ENCODE data around the gene FOXJ1. TPM values are rescaled to one million over a fixed set of nuclear protein-coding genes. Genes with fewer than 3 reads are reported as not detected.

The FOXJ1 gene
- total and polyA plus RNA-seq, 2 of the 8 experiments (the other 6 are each of a cell fraction or from before 2014, with no cell fraction given) = 4.7 to 5.4 TPM

- TF ChIP-seq CTCF (IDR thresholded peaks at IDR 0.05; ENCODE audit: control extremely low read depth in 1 of 3, insufficient read depth in 1 of 3, low read depth in 1 of 3, low read length in 3 of 3) (peak in 2 of 3 experiments; percentile 22 to 26; a peak in 2 of 4 replicates), SP1 (IDR thresholded peaks at IDR 0.05; ENCODE audit: low read depth, low read length) (peak; percentile 63), TBP (IDR thresholded peaks at IDR 0.05; ENCODE audit: low read depth, low read length) (no peak), CTBP2 (IDR thresholded peaks at IDR 0.05; ENCODE audit: borderline replicate concordance, insufficient read depth, insufficient read length, low read length) (peak; percentile 85), TEAD4 (IDR thresholded peaks at IDR 0.05; ENCODE audit: low read depth, low read length) (peak; percentile 85), HDAC6 (IDR thresholded peaks at IDR 0.05; ENCODE audit: low read depth, low read length) (no peak), BCL11A (IDR thresholded peaks at IDR 0.05; ENCODE audit: low read depth in 2 of 2, low read length in 2 of 2) (no peak), POLR2A (IDR thresholded peaks at IDR 0.05; ENCODE audit: control extremely low read depth in 1 of 2, low read depth in 2 of 2, low read length in 2 of 2) (peak in 1 of 2 experiments; percentile 15; a peak in 1 of 3 replicates), PHF8 (conservative IDR thresholded peaks at IDR 0.05; ENCODE audit: low read depth, low read length) (no peak), NANOG (IDR thresholded peaks at IDR 0.05; ENCODE audit: insufficient read depth, low read depth, low read length, poor library complexity, severe bottlenecking) (peak; percentile 46), POLR2AphosphoS5 (IDR thresholded peaks at IDR 0.05; ENCODE audit: low read depth, low read length) (0 out of 2 replicates have a peak, but pooled peaks have one; percentile 24), ASH2L (IDR thresholded peaks at IDR 0.05; ENCODE audit: low read length) (peak; percentile 67), SP4 (IDR thresholded peaks at IDR 0.05; ENCODE audit: low read length) (peak; percentile 23; the same call in 1 of the 2 replicates)
- TF ChIP-seq, protein P1, sequence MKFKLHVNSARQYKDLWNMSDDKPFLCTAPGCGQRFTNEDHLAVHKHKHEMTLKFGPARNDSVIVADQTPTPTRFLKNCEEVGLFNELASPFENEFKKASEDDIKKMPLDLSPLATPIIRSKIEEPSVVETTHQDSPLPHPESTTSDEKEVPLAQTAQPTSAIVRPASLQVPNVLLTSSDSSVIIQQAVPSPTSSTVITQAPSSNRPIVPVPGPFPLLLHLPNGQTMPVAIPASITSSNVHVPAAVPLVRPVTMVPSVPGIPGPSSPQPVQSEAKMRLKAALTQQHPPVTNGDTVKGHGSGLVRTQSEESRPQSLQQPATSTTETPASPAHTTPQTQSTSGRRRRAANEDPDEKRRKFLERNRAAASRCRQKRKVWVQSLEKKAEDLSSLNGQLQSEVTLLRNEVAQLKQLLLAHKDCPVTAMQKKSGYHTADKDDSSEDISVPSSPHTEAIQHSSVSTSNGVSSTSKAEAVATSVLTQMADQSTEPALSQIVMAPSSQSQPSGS (IDR thresholded peaks at IDR 0.05; ENCODE audit: low read length) = no peak
Measured at GRCh38 chr17:76134911-76135809, 5.9 kb downstream of the FOXJ1 start (continued).

Measured in H1 (cell line).